Left colon (tissue), 2 donors: ENCODE results near the gene DISC1. TPM values are rescaled to one million over a fixed set of nuclear protein-coding genes. Genes with fewer than 3 reads are reported as not detected.
"Not testable (repeated sequence)": the region's sequence is repeated elsewhere in the genome, so short reads cannot be mapped to it uniquely, and the experiment has no call there.

ENCODE experiments used
- ATAC-seq: fragments of 200-7000 bp; cut with Tn5 transposase; one replicate; pipeline ENCODE4 v1.9.1; 2020; ENCODE audit warnings: mild to moderate bottlenecking, moderate library complexity
- DNase-seq, 2 donors: peaks; one replicate each; pipeline ENCODE4 v3.0.0-alpha.2; 2020
- intact Hi-C, 2 donors: fragments of 100-400 bp; cut with DNase I in 1 of 2; cut with micrococcal nuclease in 1 of 2; formaldehyde crosslinking; loops; one replicate each; pipeline versions ENCODE4 v1.11.2 to v1.14.0; 2022; cut with DNase I, micrococcal nuclease
- total RNA-seq, 2 donors: library from RNA; stranded (reverse); fragmentation: NEBNext Ultra II Directional; extraction: Animal tissue kit (Norgen Biotek cat#: 25700); gene quantifications; one replicate each; pipeline ENCODE4 v1.2.1, GENCODE V29; 2021
- donor health status: DM: no; HTN: no; CAD: no.
- donor health status: DM: yes; HTN: yes; CAD: no.

Gene DISC1
- total RNA-seq, 2 donors from 2014 or later: 9.2 to 12.8 TPM

GRCh38 chr1:231738554-231738953 lies 112.0 kb downstream of the DISC1 start:
- intact Hi-C loops: no loop called here
- ATAC-seq (no peak), DNase-seq (no peak)

DNA sequence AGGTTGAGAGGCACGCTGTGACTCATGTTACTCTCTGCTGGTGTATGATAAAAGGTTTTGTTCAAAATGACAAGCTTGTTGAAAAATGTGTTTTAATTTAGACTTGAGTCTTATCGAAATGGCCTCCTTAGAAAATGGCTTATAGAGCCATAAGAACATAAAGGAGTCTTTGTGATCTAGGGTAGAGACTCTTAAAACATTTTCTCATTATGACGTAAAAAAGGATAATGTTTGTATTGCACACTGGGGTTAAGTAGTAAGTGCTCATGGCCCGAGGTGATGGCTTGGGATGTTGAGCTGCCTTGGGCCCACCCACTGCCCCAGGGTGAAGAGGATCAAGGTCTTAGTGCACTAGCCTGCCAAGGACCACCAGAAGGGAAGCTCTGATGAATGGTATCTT lies 117.4 kb downstream of the DISC1 start:
- intact Hi-C loops: no loop called here
- DNase-seq (no peak), ATAC-seq (no peak)

DNA sequence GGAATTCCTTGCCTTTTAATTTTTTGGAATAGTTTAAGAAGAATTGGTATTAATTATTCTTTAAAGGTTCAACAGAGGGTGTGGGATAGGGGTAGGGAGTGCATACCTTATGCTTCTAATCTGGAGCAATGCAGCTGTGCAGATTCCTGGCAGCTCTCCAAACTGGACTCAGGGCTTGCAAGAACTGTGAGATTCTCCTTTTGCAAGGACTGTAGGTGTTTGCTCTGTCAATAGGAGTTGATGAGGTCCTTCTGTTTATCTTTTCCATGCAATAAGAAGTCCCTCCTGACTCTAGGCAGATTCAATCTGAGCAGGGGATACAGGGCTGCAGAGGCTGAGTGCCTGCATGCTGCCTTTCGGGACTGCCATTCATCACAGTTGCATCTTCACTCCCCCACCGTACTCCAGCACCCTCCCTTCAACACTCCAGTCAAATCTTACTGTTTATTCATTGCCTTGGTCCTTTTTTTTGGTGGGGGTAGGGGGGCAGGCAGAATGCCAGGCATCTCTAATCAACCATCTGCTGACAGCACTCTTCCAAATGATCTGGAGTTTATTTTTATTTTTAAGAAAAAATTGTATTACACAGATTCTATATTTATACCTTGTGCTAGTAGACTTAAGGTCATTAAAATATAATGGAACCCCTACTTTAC lies 122.3 kb downstream of the DISC1 start:
- ATAC-seq (peak; percentile 53), DNase-seq (peak in 1 of 2 donors; percentile 35)
- intact Hi-C loops: no loop called here

DNA sequence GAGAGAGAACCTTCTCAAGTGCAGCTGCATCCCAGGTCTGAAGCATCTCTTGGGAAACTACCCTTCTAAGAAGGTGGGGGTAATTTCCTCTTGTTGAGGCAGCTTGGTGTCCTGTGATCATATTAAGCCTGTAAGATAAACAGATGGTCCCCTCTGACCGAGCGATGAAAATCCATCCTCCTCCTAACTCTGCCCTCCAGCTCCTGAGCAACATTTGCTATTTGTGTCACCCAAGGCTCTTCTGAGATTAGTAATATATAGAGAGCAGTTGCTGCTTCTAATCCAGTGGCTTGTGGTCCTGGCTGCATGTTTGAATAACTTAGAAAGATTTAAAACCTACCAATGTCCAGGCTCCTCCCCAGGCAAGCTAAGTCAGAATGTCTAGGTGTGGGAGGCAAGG lies 123.7 kb downstream of the DISC1 start:
- intact Hi-C loops: no loop called here
- ATAC-seq (no peak), DNase-seq (no peak)

- intact Hi-C loops: no loop called here
- DNase-seq (no peak), ATAC-seq (peak; percentile 49)
Measured at GRCh38 chr1:231750818-231751362, 124.3 kb downstream of the DISC1 start.

DNA sequence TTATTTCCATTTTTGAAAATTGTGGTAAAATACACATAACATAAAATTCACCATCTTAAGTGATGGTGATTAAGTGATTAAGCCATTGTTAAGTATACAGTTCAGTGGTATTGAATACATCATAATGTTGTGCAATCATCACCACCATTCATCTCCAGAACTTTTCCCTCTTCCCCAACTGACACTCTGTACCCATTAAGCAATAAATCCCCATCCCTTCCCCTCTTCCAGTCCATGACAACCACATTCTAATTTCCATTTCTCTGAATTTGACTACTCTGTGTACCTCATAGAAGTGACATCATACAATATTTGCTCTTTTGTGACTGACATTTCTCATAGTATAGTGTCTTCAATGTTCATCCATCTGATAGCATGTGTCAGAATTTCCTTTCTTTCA lies 124.8 kb downstream of the DISC1 start:
- no peak for ATAC-seq
- intact Hi-C loops: no loop called here
- DNase-seq: no peak

DNA sequence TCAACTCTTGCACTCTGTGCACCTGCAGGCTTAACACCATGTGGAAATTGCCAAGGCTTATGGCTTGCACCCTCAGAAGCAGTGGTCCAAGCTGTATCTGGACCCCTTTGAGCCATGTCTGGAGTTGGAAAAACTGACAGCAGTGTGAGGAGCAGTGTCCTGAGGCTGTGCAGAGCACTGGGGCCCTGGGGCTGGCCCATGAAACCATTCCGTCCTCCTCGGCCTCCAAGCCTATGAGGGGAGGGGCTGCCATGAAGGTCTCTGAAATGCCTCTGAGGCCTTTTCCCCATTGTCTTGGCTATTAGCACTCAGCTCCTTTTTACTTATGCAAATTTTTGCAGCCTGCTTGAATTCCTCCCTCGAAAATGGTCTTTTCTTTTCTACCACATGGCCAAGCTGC lies 126.7 kb downstream of the DISC1 start:
- intact Hi-C loops: no loop called here
- DNase-seq (no peak), ATAC-seq (no peak)

GRCh38 chr1:231757101-231757404 lies 130.5 kb downstream of the DISC1 start:
- intact Hi-C loops: no loop called here
- DNase-seq: no peak
- ATAC-seq: peak; percentile 21

DNA sequence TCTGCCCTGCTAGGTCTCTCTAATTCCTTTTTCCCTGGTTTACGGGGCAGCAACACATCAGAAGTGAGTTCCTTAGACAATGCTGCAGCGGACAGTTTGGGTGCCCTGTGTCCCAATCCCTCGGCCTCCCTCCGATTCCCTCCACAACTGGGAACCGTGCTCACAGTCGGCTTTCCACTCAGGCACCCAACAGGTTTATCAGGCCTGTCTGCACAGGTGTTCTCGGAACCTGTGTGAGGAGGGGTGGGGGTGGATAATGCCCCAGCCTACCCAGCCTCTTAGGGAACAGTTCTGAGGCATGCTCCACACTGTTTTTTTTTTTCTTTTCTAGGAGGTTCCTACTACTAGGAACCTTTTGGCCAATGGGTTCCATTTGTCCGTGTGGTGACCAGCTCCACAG lies 131.2 kb downstream of the DISC1 start:
- ATAC-seq (no peak), DNase-seq (no peak)
- intact Hi-C loops: no loop called here

DNA sequence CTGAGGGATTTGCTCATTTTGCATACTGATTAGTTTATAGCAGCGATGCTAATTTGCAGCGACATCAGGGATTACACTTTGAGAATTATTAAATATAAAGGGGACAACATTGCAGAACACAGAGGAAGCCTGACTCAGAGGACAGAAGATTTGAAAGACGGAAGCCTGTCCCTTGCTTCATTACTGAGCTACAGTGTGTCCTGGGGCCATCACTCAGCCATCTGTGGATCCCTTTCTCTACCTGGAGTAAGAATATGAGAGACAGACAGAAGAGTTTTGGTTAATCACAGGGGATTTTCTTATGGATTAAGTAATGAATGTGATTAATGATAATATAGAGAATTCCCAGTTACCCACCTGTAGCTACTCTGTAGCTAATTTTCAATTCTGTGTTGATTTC lies 134.7 kb downstream of the DISC1 start:
- ATAC-seq (no peak), DNase-seq (no peak)
- intact Hi-C loops: no loop called here

GRCh38 chr1:231761747-231762541 lies 135.4 kb downstream of the DISC1 start:
- no peak for ATAC-seq
- DNase-seq: no peak
- intact Hi-C loops: no loop called here

DNA sequence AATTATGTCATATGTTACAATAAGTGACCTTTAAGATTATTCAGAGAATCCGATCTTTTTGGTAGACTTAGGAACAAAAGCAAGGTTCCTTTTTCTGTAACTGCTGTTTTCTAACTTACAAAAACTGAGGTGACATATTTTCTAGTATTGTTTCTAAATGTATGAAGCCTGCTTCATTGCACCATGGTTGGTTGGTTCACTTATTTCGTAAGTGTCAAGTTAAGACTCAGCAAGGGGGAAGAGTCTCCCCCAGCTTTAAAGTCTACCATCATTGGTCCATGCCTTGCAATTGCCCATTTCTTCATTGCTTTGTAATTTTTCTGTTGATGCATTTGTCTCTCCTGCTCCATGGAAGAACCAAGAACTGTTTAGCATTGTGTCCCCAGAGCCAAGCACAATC lies 136.9 kb downstream of the DISC1 start:
- DNase-seq: no peak
- intact Hi-C loops: no loop called here
- no peak for ATAC-seq

GRCh38 chr1:231765825-231766224 lies 139.2 kb downstream of the DISC1 start:
- intact Hi-C loops, ATAC-seq, DNase-seq: not testable (repeated sequence)

DNA sequence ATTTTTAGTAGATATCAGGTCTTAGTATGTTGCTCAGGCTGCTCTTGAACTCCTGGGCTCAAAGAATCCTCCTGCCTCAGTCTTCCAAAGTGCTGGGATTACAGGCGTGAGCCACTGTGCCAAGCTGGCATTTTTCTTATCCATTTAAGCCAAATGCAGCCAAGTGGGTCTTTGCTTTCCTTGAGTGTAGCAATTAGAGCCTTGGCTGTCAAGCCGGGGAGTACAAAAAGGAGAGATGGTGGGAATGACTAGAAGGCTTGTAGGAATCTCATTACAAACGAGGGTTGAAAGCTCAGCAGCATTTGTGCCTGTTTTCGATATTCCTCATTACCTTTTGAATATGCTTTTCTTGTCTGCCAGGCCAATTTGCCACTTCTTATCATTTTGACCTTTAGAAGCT lies 140.9 kb downstream of the DISC1 start:
- DNase-seq (no peak), ATAC-seq (no peak)
- intact Hi-C loops: no loop called here

DNA sequence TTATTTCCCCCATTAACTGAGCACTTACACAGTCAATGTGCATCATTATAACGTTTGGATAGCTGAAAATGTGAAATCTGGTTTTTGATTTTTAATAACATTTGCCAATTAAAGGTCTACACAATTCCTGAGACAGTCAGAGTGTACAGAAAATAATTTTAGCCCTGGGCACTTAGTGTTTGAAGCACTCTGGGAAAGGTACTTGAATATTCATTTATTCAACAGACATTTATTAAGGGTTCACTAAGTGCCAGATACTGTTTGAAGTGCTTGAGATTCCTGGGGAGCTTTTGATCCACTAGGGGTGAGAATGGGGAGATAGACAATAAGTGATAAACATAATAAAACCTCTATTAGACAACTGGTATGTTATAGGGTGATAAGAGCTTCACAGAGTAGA lies 141.8 kb downstream of the DISC1 start:
- ATAC-seq (no peak), DNase-seq (no peak)
- intact Hi-C loops: no loop called here

DNA sequence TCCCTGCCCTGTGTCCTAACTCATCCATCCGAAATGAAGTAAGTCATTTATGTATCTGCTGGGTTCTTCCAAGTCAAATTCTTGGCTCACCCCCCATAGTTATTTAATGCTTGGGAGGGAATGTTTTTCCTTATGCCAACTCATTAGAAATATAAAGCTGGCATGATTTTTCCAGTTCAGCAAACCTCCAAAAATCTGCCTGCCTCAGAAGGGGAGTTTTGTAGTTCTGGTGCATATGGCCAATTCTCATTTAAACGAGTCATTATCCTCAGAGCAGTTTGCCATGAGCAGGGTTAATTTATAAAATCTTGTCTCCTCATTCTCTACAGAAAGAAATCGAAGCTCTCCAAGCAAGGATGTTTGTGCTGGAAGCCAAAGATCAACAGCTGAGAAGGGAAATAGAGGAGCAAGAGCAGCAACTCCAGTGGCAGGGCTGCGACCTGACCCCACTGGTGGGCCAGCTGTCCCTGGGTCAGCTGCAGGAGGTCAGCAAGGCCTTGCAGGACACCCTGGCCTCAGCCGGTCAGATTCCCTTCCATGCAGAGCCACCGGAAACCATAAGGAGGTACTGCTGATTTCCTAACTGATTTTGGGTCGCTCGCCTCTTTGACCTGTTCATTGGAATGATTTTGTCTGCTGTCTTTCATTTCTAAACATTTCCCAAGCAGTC lies 144.1 kb downstream of the DISC1 start:
- ATAC-seq: no peak
- intact Hi-C loops: no loop called here
- DNase-seq: no peak

DNA sequence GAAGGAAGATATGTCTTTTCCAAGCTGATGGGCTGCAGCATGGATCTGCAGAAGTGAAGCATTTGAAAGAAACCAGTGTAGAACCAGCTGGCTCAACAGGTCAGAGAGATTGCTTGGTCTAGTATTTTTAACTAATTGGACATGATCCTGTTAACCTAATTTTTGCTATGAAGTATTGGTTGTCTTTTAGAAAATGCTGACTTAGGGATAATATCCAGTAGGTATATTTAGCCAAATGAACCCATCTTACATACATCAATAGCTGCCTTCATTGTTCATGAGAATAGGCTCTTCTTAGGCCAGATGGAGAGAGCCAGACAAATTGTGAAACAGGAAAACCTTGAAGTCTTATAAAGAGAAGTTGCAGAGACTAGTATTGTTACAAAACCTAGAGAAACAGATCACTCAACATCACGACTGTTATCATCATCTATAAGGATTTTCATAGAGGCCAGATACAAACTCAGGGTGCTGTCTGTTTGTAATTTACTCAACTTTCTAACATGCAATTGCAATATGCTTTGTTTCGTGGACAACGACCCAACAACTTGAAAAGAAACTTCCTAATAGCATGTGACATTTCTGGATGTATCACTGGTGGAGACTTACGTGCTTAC lies 148.2 kb downstream of the DISC1 start:
- ATAC-seq (no peak), DNase-seq (no peak)
- intact Hi-C loops: no loop called here

DNA sequence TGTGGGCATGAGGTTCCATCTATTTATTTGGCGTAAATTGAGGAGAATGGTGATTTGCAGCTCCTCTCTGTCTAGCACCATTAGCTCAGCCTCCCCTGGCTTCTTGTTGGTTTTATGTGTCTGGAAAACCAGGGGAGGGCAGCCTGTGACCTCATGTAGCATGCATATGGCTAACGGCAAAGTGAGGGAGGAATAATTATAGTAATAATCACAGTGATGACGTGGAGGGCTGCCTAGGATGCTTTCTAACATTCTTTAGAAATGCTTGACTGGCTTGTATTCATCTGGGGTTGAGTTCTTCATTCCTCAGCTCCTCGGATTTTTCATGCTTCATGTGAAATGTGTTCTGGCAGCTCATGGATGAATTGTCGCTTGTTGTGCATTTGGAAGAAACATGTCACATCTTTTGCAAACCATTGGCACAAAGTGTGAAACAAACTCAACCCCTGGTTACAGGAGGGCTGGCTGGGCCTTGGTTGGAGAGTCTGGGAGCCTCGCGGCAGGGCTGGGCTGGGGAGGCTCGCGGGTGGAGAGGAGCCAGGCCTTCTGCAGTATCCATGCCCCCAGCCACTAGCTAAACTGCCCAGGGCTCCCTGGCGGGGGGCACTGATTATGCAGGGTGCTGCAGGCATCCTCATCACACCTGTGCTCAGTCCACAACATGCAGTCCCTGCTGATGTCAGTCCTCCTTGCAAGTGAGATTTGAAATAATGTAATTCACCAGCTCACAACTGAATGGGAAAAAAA lies 149.6 kb downstream of the DISC1 start:
- ATAC-seq (no peak), DNase-seq (no peak)
- intact Hi-C loops: no loop called here

DNA sequence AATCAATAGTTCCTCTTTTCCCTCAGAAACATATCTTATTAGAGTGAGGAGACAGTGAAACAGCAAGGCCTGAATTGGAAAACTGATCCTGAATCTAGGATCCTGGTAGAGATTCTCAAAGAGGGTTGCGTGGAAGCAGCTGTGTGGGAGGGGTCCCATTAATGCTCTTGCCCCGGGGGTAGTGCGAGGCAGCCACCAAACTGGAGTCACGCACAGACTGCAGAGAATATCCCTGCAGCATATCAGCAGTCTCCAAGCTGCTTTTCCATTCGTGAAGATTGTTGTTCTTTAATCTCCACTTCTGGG lies 150.1 kb downstream of the DISC1 start:
- intact Hi-C loops: no loop called here
- no peak for DNase-seq
- no peak for ATAC-seq
